AG09319 (cell line): ENCODE results near the gene PARD3.
A peak's percentile ranks its signal among the peaks of the same experiment; 100 is the strongest.

Experiments
- DNase-seq: peaks from one replicate; pipeline ENCODE4 v3.0.0-alpha.2; 2010; ENCODE audit warnings: low read depth; ENCODE audit errors: extremely low read depth
- TF ChIP-seq, protein P1 (sequence below): IDR thresholded peaks from 2 replicates; pipeline ENCODE4 v1.5.1; 2011; ENCODE audit warnings: low read depth, mild to moderate bottlenecking, inconsistent platforms, low read length, moderate library complexity

PARD3 gene

GRCh38 chr10:34773636-34774630 lies 41.2 kb downstream of the PARD3 start:
- no peak for DNase-seq
- TF ChIP-seq, protein P1, sequence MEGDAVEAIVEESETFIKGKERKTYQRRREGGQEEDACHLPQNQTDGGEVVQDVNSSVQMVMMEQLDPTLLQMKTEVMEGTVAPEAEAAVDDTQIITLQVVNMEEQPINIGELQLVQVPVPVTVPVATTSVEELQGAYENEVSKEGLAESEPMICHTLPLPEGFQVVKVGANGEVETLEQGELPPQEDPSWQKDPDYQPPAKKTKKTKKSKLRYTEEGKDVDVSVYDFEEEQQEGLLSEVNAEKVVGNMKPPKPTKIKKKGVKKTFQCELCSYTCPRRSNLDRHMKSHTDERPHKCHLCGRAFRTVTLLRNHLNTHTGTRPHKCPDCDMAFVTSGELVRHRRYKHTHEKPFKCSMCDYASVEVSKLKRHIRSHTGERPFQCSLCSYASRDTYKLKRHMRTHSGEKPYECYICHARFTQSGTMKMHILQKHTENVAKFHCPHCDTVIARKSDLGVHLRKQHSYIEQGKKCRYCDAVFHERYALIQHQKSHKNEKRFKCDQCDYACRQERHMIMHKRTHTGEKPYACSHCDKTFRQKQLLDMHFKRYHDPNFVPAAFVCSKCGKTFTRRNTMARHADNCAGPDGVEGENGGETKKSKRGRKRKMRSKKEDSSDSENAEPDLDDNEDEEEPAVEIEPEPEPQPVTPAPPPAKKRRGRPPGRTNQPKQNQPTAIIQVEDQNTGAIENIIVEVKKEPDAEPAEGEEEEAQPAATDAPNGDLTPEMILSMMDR, result no peak

GRCh38 chr10:34771525-34771924 lies 43.6 kb downstream of the PARD3 start:
- TF ChIP-seq, protein P1, result no peak
- DNase-seq, result no peak

- DNase-seq, result no peak
- TF ChIP-seq, protein P1, result no peak
Observed at GRCh38 chr10:34771106-34771505, 44.0 kb downstream of the PARD3 start.

DNA sequence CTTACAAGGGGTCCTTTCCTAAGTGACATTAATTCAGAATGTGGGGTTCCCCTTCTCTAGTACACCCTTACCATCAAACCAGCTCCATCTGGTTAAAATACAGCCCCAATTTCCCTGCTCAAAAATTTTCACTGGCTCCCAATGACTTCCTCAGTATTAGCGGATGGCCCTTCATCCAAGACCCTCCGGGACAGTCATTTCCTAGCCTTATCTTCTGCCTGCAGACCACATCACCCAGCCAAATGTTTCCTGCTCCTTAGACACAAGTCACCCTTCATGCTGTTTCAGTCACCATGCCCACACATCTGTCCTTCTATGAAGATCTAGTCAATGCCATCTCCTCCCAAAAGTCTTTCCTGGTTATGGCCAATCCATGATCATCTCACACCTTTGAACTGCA lies 45.2 kb downstream of the PARD3 start:
- DNase-seq, result no peak
- TF ChIP-seq, protein P1, result no peak

GRCh38 chr10:34768972-34769330 lies 46.1 kb downstream of the PARD3 start:
- DNase-seq, result no peak
- TF ChIP-seq, protein P1, result no peak

DNA sequence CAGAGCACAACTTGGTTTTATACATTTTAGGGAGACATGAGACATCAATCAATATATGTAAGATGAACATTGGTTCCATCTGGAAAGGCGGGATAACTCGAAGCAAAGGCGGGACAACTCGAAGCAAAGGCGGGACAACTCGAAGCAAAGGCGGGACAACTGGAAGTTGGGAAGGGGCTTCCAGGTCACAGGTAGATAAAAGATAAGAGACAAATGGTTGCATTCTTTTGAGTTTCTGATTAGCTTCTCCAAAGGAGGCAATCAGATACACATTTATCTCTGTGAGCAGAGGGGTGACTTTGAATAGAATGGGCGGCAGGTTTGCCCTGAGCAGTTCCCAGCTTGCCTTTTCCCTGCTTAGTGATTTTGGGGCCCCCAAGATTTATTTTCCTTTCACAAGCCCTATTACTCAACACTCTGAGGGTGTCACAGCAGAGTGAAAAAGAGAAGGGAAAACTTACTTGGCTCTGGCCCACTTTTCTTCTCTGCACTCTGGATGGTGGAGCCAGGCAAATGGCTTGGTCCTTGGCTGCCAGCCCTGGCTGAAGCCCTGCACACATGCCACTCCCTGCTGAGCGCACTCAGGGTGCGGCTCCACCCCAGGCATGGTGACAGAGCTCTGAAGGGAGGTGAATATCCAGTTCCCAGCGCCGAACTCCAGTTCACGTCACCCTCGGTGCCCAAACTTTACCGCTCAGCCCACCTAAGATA lies 46.7 kb downstream of the PARD3 start:
- TF ChIP-seq, protein P1, result no peak
- peak; percentile 40 for DNase-seq
